ENCODE measurements around the gene COP1. TPM values are rescaled to one million over a fixed set of nuclear protein-coding genes. Genes with fewer than 3 reads are reported as not detected.

COP1 gene
- total RNA-seq, 4 donors from 2014 or later, result 81.1 to 82.6 (median 81.5) TPM

DNA sequence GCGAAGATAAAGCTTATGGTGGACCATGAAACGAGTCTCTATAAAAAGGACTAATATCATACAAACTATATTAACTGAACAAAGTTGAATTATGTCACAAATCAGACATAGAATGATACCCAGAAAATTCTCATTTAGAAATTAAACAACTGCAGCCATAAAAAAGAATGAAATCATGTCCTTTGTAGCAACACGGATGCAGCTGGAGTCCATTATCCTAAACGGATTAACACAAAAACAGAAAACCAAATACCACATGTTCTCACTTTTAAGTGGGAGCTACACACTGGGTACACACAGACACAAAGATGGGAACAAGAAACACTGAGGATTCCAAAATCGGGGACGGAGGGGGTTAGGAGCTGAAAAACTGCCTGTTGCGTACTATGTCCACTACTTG is 11.5 kb downstream of the COP1 start:
- TF ChIP-seq, protein P1, sequence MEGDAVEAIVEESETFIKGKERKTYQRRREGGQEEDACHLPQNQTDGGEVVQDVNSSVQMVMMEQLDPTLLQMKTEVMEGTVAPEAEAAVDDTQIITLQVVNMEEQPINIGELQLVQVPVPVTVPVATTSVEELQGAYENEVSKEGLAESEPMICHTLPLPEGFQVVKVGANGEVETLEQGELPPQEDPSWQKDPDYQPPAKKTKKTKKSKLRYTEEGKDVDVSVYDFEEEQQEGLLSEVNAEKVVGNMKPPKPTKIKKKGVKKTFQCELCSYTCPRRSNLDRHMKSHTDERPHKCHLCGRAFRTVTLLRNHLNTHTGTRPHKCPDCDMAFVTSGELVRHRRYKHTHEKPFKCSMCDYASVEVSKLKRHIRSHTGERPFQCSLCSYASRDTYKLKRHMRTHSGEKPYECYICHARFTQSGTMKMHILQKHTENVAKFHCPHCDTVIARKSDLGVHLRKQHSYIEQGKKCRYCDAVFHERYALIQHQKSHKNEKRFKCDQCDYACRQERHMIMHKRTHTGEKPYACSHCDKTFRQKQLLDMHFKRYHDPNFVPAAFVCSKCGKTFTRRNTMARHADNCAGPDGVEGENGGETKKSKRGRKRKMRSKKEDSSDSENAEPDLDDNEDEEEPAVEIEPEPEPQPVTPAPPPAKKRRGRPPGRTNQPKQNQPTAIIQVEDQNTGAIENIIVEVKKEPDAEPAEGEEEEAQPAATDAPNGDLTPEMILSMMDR (IDR thresholded peaks at IDR 0.05; ENCODE audit: low read depth), result no peak

DNA sequence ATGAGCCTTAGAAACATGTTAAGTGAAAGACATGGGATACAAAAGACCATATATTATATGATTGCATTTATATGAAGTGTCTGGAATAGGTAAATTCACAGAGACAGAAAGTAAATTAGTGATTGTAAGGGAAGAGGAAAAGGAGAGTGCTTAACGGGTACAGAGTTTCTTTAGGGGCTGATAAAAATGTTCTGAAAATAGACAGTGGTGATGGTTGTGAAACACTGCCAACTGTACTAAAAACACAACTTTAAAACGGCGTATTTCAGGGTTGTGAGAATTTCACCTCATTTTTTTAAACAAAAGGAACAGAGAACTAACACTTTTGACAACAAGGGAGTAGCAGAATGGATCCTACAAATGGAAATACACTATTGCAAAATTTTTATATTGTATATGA is 13.4 kb downstream of the COP1 start:
- TF ChIP-seq, protein P1 (IDR thresholded peaks at IDR 0.05; ENCODE audit: low read depth), result no peak

DNA sequence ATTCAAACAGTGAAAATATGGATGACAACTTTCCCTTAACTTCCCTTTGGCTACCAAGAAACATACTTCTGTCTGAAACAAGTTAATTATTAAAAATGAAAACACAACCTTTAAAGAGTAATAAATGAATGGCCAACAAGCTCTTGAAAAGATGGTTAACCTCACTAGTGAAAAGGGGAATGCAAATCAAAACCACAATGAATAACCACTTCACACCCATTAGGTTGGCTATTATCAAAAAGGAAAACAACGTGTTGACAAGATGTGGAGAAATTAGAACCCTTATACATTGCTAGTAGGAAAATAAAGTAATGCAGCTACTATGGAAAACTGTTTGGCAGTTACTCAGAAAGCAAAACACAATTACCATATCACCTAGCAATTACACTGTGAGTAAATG is 14.1 kb downstream of the COP1 start:
- TF ChIP-seq, protein P1 (IDR thresholded peaks at IDR 0.05; ENCODE audit: low read depth), result no peak

DNA sequence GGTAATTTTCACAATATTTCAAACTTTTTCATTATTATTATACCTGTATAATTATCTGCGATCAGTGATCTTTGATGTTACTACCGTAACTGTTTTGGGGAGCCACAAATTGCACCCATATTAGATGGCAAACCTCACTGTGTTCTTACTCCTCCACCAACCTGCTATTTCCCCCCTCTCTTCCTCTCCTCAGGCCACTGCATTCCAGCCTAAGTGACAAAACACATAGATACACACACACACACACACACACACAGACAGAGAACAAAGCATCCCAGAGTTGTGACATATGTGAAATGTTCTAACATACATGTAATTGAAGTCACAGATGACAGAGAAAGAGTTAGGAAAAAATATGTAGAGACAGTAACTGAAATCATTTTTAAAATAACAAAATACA is 18.5 kb downstream of the COP1 start:
- TF ChIP-seq, protein P1 (IDR thresholded peaks at IDR 0.05; ENCODE audit: low read depth), result no peak

DNA sequence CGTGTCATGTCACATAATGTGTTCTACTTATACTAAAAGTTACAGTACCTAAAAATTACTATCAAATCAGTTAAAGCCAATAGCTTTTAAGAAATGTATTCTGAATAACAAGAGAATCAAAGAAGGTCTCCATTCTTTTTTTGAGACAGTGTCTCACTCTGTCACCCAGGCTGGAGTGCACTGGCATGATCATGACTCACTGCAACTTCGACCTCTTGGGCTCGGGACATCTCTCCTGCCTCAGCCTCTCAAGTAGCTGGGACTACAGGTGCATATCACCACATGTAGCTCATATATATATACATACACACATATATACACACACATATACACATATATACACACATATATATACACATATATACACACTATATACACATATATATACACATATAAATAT is 20.1 kb downstream of the COP1 start:
- TF ChIP-seq, protein P1 (IDR thresholded peaks at IDR 0.05; ENCODE audit: low read depth), result no peak

DNA sequence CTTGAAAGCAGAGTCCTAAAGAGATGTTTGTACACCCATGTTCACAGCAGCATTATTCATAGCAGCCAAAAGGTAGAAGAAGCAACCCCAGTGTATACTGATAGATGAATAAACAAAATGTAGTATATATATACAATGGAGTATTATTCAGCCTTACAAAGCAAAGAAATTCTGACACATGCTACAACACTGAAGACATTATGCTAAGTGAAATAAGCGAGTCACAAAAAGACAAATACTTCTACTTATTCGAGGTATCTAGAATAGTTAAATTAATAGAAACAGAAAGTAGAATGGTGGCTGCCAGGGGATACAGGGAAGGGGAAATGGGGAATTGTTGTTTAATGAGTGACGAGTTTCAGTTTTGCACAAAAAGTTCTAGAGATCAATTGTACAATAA is 23.5 kb downstream of the COP1 start:
- TF ChIP-seq, protein P1 (IDR thresholded peaks at IDR 0.05; ENCODE audit: low read depth), result no peak

DNA sequence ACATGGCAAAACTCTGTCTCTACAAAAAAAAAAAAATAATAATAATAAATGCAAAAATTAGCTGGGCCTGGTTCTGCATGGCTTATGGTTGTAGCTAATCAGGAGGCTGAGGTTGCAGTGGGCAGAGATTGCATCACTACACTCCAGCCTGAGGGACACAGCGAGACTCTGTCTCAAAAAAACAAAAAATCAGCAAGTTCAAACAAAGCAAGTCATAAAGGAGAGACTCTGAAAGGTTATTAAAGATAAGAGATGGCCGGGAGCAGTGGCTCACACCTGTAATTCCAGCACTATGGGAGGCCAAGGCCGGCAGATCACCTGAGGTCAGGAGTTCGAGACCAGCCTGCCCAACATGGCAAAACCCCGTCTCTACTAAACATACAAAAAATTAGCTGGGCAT is 28.8 kb downstream of the COP1 start:
- TF ChIP-seq, protein P1 (IDR thresholded peaks at IDR 0.05; ENCODE audit: low read depth), result no peak

Measured in subcutaneous adipose tissue (tissue), 4 donors.